Measurements from ENCODE around the gene PRPF8. TPM values are rescaled to one million over a fixed set of nuclear protein-coding genes. Genes with fewer than 3 reads are reported as not detected.

The PRPF8 gene
- total and polyA plus RNA-seq, 2 of the 13 experiments (the other 11 are each of a cell fraction or from before 2014, with no cell fraction given), result 112 to 179 TPM

DNA sequence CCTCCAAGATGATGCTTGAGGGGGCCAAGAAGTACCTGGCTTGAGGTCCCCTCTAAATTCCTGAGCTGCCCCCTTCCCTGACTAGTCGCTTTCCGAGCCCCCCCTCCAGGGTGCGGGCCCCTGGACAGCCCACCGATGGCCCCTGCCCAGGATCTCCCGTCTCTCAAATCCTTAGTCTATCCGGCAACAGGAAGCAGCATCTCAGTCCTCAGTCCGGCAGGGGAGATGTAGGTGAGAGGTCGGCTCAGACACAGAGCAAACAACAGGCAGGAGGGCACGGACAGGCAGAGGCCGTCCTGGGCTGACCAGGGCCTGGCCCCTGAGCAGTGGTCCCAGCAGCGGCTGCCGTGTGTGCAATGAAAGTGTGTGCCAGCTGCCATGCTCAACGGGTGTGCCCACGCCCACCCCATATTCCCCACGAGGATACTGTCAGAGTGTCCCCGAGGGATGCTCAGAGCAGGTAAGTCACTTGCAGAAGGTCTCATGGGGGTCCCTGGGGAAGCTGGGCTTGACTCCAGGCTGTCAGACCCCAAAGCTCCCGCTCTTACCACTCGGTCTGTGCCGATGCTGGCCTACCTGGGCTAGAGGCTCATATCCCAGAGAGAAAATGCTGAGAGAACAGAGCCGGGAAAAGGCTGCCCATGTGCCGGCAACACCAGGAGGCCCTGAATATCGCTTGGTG lies 63.3 kb downstream of the PRPF8 start (continued):
- TF ChIP-seq KDM2A (CRISPR knock-in tag; IDR thresholded peaks at IDR 0.05; ENCODE audit: borderline replicate concordance, low read depth) (no peak), SALL1 (CRISPR knock-in tag; IDR thresholded peaks at IDR 0.05) (peak; percentile 58; the same call in 1 of the 2 replicates), ZBTB7A (CRISPR knock-in tag; IDR thresholded peaks at IDR 0.05) (peak; percentile 80; the same call in 1 of the 2 replicates), ZNF205 (CRISPR knock-in tag; IDR thresholded peaks at IDR 0.05) (no peak), ZMYM4 (CRISPR knock-in tag; IDR thresholded peaks at IDR 0.05) (no peak), ZSCAN9 (CRISPR knock-in tag; IDR thresholded peaks at IDR 0.05; ENCODE audit: borderline replicate concordance) (no peak), TBX2 (CRISPR knock-in tag; IDR thresholded peaks at IDR 0.05; ENCODE audit: borderline replicate concordance) (no peak), ZFP82 (CRISPR knock-in tag; IDR thresholded peaks at IDR 0.05; ENCODE audit: borderline replicate concordance) (no peak)
- TF ChIP-seq, protein P1, sequence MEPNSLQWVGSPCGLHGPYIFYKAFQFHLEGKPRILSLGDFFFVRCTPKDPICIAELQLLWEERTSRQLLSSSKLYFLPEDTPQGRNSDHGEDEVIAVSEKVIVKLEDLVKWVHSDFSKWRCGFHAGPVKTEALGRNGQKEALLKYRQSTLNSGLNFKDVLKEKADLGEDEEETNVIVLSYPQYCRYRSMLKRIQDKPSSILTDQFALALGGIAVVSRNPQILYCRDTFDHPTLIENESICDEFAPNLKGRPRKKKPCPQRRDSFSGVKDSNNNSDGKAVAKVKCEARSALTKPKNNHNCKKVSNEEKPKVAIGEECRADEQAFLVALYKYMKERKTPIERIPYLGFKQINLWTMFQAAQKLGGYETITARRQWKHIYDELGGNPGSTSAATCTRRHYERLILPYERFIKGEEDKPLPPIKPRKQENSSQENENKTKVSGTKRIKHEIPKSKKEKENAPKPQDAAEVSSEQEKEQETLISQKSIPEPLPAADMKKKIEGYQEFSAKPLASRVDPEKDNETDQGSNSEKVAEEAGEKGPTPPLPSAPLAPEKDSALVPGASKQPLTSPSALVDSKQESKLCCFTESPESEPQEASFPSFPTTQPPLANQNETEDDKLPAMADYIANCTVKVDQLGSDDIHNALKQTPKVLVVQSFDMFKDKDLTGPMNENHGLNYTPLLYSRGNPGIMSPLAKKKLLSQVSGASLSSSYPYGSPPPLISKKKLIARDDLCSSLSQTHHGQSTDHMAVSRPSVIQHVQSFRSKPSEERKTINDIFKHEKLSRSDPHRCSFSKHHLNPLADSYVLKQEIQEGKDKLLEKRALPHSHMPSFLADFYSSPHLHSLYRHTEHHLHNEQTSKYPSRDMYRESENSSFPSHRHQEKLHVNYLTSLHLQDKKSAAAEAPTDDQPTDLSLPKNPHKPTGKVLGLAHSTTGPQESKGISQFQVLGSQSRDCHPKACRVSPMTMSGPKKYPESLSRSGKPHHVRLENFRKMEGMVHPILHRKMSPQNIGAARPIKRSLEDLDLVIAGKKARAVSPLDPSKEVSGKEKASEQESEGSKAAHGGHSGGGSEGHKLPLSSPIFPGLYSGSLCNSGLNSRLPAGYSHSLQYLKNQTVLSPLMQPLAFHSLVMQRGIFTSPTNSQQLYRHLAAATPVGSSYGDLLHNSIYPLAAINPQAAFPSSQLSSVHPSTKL (CRISPR knock-in tag; IDR thresholded peaks at IDR 0.05), result peak; percentile 15; the same call in 1 of the 2 replicates
- TF ChIP-seq, protein P2, sequence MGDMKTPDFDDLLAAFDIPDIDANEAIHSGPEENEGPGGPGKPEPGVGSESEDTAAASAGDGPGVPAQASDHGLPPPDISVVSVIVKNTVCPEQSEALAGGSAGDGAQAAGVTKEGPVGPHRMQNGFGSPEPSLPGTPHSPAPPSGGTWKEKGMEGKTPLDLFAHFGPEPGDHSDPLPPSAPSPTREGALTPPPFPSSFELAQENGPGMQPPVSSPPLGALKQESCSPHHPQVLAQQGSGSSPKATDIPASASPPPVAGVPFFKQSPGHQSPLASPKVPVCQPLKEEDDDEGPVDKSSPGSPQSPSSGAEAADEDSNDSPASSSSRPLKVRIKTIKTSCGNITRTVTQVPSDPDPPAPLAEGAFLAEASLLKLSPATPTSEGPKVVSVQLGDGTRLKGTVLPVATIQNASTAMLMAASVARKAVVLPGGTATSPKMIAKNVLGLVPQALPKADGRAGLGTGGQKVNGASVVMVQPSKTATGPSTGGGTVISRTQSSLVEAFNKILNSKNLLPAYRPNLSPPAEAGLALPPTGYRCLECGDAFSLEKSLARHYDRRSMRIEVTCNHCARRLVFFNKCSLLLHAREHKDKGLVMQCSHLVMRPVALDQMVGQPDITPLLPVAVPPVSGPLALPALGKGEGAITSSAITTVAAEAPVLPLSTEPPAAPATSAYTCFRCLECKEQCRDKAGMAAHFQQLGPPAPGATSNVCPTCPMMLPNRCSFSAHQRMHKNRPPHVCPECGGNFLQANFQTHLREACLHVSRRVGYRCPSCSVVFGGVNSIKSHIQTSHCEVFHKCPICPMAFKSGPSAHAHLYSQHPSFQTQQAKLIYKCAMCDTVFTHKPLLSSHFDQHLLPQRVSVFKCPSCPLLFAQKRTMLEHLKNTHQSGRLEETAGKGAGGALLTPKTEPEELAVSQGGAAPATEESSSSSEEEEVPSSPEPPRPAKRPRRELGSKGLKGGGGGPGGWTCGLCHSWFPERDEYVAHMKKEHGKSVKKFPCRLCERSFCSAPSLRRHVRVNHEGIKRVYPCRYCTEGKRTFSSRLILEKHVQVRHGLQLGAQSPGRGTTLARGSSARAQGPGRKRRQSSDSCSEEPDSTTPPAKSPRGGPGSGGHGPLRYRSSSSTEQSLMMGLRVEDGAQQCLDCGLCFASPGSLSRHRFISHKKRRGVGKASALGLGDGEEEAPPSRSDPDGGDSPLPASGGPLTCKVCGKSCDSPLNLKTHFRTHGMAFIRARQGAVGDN (CRISPR knock-in tag; IDR thresholded peaks at IDR 0.05), result peak; percentile 98
- TF ChIP-seq, protein P3, sequence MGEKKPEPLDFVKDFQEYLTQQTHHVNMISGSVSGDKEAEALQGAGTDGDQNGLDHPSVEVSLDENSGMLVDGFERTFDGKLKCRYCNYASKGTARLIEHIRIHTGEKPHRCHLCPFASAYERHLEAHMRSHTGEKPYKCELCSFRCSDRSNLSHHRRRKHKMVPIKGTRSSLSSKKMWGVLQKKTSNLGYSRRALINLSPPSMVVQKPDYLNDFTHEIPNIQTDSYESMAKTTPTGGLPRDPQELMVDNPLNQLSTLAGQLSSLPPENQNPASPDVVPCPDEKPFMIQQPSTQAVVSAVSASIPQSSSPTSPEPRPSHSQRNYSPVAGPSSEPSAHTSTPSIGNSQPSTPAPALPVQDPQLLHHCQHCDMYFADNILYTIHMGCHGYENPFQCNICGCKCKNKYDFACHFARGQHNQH (CRISPR knock-in tag; IDR thresholded peaks at IDR 0.05), result no peak
- TF ChIP-seq, protein P4, sequence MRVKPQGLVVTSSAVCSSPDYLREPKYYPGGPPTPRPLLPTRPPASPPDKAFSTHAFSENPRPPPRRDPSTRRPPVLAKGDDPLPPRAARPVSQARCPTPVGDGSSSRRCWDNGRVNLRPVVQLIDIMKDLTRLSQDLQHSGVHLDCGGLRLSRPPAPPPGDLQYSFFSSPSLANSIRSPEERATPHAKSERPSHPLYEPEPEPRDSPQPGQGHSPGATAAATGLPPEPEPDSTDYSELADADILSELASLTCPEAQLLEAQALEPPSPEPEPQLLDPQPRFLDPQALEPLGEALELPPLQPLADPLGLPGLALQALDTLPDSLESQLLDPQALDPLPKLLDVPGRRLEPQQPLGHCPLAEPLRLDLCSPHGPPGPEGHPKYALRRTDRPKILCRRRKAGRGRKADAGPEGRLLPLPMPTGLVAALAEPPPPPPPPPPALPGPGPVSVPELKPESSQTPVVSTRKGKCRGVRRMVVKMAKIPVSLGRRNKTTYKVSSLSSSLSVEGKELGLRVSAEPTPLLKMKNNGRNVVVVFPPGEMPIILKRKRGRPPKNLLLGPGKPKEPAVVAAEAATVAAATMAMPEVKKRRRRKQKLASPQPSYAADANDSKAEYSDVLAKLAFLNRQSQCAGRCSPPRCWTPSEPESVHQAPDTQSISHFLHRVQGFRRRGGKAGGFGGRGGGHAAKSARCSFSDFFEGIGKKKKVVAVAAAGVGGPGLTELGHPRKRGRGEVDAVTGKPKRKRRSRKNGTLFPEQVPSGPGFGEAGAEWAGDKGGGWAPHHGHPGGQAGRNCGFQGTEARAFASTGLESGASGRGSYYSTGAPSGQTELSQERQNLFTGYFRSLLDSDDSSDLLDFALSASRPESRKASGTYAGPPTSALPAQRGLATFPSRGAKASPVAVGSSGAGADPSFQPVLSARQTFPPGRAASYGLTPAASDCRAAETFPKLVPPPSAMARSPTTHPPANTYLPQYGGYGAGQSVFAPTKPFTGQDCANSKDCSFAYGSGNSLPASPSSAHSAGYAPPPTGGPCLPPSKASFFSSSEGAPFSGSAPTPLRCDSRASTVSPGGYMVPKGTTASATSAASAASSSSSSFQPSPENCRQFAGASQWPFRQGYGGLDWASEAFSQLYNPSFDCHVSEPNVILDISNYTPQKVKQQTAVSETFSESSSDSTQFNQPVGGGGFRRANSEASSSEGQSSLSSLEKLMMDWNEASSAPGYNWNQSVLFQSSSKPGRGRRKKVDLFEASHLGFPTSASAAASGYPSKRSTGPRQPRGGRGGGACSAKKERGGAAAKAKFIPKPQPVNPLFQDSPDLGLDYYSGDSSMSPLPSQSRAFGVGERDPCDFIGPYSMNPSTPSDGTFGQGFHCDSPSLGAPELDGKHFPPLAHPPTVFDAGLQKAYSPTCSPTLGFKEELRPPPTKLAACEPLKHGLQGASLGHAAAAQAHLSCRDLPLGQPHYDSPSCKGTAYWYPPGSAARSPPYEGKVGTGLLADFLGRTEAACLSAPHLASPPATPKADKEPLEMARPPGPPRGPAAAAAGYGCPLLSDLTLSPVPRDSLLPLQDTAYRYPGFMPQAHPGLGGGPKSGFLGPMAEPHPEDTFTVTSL (CRISPR knock-in tag; IDR thresholded peaks at IDR 0.05; ENCODE audit: borderline replicate concordance), result no peak
